ENCODE measurements around the gene SH2D4B. TPM values are rescaled to one million over a fixed set of nuclear protein-coding genes. Genes with fewer than 3 reads are reported as not detected.

Gene SH2D4B
- total and polyA plus RNA-seq, 10 of the 15 experiments (the other 5 are each of a cell fraction or from before 2014, with no cell fraction given) = 0.04 to 0.21 (median 0.13) TPM; not detected in 5

DNA sequence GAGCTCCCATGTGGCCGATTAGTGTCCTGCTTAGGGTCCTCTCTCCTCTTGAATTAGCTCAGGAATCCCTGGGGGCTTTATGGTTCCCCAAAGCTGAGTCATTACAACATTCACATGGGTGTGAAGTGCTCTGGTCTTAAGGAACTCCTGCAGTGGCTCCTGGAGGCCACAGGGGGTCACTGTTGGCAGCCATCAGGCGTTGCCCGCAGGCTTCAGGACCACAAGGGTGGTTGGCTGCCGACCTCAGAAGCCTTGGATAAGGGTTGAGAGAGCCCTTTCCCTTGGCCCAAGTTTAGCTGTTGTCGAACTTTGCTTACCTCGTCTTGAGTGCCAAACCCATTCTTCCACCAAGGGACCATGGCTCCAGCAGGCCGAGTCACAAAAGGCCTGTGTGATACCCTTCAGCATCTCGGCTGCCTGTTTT lies 61.7 kb downstream of the SH2D4B start (continued):
- TF ChIP-seq, protein P1, sequence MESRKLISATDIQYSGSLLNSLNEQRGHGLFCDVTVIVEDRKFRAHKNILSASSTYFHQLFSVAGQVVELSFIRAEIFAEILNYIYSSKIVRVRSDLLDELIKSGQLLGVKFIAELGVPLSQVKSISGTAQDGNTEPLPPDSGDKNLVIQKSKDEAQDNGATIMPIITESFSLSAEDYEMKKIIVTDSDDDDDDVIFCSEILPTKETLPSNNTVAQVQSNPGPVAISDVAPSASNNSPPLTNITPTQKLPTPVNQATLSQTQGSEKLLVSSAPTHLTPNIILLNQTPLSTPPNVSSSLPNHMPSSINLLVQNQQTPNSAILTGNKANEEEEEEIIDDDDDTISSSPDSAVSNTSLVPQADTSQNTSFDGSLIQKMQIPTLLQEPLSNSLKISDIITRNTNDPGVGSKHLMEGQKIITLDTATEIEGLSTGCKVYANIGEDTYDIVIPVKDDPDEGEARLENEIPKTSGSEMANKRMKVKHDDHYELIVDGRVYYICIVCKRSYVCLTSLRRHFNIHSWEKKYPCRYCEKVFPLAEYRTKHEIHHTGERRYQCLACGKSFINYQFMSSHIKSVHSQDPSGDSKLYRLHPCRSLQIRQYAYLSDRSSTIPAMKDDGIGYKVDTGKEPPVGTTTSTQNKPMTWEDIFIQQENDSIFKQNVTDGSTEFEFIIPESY (IDR thresholded peaks at IDR 0.05) = no peak
- TF ChIP-seq WRNIP1 (IDR thresholded peaks at IDR 0.05; ENCODE audit: borderline replicate concordance, low read depth, low read length) (no peak), ZSCAN29 (IDR thresholded peaks at IDR 0.05) (no peak), EP300 (IDR thresholded peaks at IDR 0.05; ENCODE audit: borderline replicate concordance in 1 of 2, control insufficient read depth in 1 of 2, low read depth in 2 of 2, low read length in 2 of 2) (peak in 1 of 2 experiments; percentile 46; a peak in 1 of 4 replicates), RBBP5 (conservative IDR thresholded peaks at IDR 0.05) (no peak), BHLHE40 (IDR thresholded peaks at IDR 0.05; ENCODE audit: borderline replicate concordance in 1 of 2, low read depth in 2 of 2, low read length in 1 of 2) (no peak), CHD4 (IDR thresholded peaks at IDR 0.05) (no peak), TAF1 (IDR thresholded peaks at IDR 0.05; ENCODE audit: borderline replicate concordance, low read depth, low read length) (no peak), RB1 (IDR thresholded peaks at IDR 0.05; ENCODE audit: borderline replicate concordance) (no peak; the same call in 1 of the 2 replicates), HCFC1 (IDR thresholded peaks at IDR 0.05; ENCODE audit: low read length) (no peak), SMARCA5 (IDR thresholded peaks at IDR 0.05) (no peak), SUPT20H (IDR thresholded peaks at IDR 0.05; ENCODE audit: borderline replicate concordance, control insufficient read depth, low read depth, low read length) (no peak), HDGF (IDR thresholded peaks at IDR 0.05) (no peak)
- TF ChIP-seq, protein P2, sequence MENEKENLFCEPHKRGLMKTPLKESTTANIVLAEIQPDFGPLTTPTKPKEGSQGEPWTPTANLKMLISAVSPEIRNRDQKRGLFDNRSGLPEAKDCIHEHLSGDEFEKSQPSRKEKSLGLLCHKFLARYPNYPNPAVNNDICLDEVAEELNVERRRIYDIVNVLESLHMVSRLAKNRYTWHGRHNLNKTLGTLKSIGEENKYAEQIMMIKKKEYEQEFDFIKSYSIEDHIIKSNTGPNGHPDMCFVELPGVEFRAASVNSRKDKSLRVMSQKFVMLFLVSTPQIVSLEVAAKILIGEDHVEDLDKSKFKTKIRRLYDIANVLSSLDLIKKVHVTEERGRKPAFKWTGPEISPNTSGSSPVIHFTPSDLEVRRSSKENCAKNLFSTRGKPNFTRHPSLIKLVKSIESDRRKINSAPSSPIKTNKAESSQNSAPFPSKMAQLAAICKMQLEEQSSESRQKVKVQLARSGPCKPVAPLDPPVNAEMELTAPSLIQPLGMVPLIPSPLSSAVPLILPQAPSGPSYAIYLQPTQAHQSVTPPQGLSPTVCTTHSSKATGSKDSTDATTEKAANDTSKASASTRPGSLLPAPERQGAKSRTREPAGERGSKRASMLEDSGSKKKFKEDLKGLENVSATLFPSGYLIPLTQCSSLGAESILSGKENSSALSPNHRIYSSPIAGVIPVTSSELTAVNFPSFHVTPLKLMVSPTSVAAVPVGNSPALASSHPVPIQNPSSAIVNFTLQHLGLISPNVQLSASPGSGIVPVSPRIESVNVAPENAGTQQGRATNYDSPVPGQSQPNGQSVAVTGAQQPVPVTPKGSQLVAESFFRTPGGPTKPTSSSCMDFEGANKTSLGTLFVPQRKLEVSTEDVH (IDR thresholded peaks at IDR 0.05; ENCODE audit: low read depth, partially characterized antibody) = no peak
- TF ChIP-seq, protein P3, sequence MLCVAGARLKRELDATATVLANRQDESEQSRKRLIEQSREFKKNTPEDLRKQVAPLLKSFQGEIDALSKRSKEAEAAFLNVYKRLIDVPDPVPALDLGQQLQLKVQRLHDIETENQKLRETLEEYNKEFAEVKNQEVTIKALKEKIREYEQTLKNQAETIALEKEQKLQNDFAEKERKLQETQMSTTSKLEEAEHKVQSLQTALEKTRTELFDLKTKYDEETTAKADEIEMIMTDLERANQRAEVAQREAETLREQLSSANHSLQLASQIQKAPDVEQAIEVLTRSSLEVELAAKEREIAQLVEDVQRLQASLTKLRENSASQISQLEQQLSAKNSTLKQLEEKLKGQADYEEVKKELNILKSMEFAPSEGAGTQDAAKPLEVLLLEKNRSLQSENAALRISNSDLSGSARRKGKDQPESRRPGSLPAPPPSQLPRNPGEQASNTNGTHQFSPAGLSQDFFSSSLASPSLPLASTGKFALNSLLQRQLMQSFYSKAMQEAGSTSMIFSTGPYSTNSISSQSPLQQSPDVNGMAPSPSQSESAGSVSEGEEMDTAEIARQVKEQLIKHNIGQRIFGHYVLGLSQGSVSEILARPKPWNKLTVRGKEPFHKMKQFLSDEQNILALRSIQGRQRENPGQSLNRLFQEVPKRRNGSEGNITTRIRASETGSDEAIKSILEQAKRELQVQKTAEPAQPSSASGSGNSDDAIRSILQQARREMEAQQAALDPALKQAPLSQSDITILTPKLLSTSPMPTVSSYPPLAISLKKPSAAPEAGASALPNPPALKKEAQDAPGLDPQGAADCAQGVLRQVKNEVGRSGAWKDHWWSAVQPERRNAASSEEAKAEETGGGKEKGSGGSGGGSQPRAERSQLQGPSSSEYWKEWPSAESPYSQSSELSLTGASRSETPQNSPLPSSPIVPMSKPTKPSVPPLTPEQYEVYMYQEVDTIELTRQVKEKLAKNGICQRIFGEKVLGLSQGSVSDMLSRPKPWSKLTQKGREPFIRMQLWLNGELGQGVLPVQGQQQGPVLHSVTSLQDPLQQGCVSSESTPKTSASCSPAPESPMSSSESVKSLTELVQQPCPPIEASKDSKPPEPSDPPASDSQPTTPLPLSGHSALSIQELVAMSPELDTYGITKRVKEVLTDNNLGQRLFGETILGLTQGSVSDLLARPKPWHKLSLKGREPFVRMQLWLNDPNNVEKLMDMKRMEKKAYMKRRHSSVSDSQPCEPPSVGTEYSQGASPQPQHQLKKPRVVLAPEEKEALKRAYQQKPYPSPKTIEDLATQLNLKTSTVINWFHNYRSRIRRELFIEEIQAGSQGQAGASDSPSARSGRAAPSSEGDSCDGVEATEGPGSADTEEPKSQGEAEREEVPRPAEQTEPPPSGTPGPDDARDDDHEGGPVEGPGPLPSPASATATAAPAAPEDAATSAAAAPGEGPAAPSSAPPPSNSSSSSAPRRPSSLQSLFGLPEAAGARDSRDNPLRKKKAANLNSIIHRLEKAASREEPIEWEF (IDR thresholded peaks at IDR 0.05; ENCODE audit: insufficient replicate concordance, low read depth, low read length) = no peak
- TF ChIP-seq, protein P4, sequence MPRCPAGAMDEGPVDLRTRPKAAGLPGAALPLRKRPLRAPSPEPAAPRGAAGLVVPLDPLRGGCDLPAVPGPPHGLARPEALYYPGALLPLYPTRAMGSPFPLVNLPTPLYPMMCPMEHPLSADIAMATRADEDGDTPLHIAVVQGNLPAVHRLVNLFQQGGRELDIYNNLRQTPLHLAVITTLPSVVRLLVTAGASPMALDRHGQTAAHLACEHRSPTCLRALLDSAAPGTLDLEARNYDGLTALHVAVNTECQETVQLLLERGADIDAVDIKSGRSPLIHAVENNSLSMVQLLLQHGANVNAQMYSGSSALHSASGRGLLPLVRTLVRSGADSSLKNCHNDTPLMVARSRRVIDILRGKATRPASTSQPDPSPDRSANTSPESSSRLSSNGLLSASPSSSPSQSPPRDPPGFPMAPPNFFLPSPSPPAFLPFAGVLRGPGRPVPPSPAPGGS (IDR thresholded peaks at IDR 0.05; ENCODE audit: borderline replicate concordance, insufficient read depth, low read depth, low read length, poor library complexity, severe bottlenecking) = no peak
